GM12875 (cell line): ENCODE data around the gene UNC45B.

Source experiments
- H3K4me3 ChIP-seq: one replicate; pipeline ENCODE4 v1.5.1; 2011; ENCODE audit warnings: low read depth, low read length, control low read depth
- CTCF ChIP-seq: IDR thresholded peaks from 2 replicates; pipeline ENCODE4 v1.5.1; 2011; ENCODE audit warnings: low read depth, mild to moderate bottlenecking, control low read depth, inconsistent platforms, low read length, moderate library complexity, borderline replicate concordance; ENCODE audit not compliant: insufficient read depth

The UNC45B gene

GRCh38 chr17:35163886-35164285 lies 16.3 kb downstream of the UNC45B start:
- TF ChIP-seq CTCF: no peak
- H3K4me3 ChIP-seq: no peak overlapping the region

GRCh38 chr17:35164716-35165115 lies 17.1 kb downstream of the UNC45B start:
- no peak for TF ChIP-seq CTCF
- no peak overlapping the region for H3K4me3 ChIP-seq

DNA sequence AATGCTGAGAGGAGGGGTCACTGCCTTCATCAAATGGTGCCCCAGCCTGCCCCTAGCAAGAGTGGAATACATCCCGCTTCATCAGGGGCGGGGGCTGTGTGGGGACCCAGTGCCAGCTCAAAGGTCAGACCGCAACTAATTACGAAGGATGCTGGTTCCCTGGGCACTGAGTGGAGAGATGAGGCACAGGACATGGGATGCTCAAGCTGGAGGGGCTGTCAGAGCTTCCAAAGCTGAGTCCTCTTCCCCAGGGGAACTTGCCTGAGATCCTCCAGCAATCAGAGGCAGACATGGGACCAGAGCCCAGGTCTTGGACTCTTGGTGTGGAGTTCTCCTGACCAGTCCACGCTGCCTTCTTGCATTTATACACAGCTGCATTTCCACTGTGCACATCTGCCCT lies 18.9 kb downstream of the UNC45B start:
- TF ChIP-seq CTCF: no peak
- no peak overlapping the region for H3K4me3 ChIP-seq

- no peak for TF ChIP-seq CTCF
- H3K4me3 ChIP-seq: no peak overlapping the region
These were observed 19.4 kb downstream of the UNC45B start for GRCh38 chr17:35167046-35167445.

- no peak overlapping the region for H3K4me3 ChIP-seq
- no peak for TF ChIP-seq CTCF
These were observed 20.0 kb downstream of the UNC45B start for GRCh38 chr17:35167666-35168065.

DNA sequence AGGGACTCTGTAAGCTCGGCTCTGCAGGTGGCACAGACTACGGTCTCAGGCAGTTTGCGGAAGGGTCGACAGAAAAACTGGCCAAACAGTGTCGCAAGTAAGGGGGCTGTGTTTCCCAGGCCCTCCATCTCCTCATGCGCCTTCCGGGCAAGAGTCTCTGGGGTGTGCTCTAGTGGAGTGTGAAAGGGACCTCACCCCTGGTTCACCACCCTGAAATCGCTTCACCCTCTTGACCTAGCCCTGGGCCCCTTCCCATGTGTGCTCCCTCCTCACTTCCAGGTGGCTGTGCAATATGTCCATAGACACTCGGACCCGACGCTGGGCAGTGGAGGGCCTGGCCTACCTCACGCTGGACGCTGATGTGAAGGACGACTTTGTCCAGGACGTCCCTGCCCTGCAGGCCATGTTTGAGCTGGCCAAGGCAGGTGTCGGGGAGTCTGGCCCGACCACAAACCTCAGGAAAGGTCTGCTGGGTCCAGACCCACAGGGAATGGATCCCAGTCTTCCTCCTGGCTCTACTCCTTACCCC lies 22.3 kb downstream of the UNC45B start:
- H3K4me3 ChIP-seq: no peak overlapping the region
- TF ChIP-seq CTCF: no peak

DNA sequence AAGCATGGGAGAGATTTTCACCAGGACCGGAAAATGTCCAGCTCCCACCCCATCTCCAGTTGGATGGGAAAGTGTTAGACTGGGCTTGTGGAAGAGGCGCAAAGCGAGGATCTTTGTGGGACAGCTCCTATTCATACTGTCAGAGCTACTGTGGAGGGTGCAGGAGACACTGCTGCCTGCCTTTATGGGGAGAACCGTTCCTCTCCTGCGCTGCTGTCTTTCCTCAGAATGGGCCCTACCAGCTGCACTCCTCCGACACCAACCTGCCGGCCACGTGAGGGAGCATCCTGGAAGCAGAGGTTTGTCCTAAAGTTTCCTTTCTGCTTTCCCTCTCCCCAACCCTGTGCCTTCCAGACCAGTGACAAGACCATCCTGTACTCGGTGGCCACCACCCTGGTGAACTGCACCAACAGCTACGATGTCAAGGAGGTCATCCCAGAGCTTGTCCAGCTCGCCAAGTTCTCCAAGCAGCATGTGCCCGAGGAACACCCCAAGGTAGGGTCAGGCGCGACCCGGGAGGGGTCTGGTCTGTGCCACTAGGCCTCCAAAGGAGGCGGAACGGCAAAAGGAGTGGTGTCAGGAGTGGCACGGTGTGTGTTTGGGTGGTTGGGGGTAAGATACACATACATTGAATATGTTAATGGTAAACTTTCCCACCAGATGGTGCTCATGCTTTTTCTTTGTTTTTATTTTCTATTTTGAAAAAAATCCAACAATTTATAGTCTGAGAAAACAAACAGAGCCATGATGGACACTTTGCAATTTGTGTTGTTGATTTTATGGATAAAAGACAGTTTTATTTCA lies 23.6 kb downstream of the UNC45B start:
- TF ChIP-seq CTCF: no peak
- no peak overlapping the region for H3K4me3 ChIP-seq
